Measurements from ENCODE around the gene GDF15. TPM values are rescaled to one million over a fixed set of nuclear protein-coding genes. Genes with fewer than 3 reads are reported as not detected.

Gene GDF15
- polyA plus RNA-seq, 1 donor, result 0.30 TPM

- DNase-seq (ENCODE audit: low read depth), result no peak
Measured at GRCh38 chr19:18431351-18432197, 45.6 kb downstream of the GDF15 start.

- no peak for DNase-seq (ENCODE audit: low read depth)
Measured at GRCh38 chr19:18432275-18433014, 46.5 kb downstream of the GDF15 start.

- no peak for DNase-seq (ENCODE audit: low read depth)
Measured at GRCh38 chr19:18433015-18433691, 47.2 kb downstream of the GDF15 start.

- DNase-seq (ENCODE audit: low read depth), result no peak
Measured at GRCh38 chr19:18433735-18434398, 47.9 kb downstream of the GDF15 start.

- DNase-seq (ENCODE audit: low read depth), result no peak
Measured at GRCh38 chr19:18434411-18435175, 48.6 kb downstream of the GDF15 start.

GRCh38 chr19:18435178-18435841 lies 49.4 kb downstream of the GDF15 start:
- no peak for DNase-seq (ENCODE audit: low read depth)

- no peak for DNase-seq (ENCODE audit: low read depth)
Measured at GRCh38 chr19:18435842-18436670, 50.1 kb downstream of the GDF15 start.

- DNase-seq (ENCODE audit: low read depth), result no peak
Measured at GRCh38 chr19:18436671-18437490, 50.9 kb downstream of the GDF15 start.

GRCh38 chr19:18437491-18438330 lies 51.8 kb downstream of the GDF15 start, which contains the start of gene ISYNA1:
TSS of gene ISYNA1 (minus strand) at chr19:18438133. CDS start at chr19:18437979, 154 bp downstream.
- no peak for DNase-seq (ENCODE audit: low read depth)

- DNase-seq (ENCODE audit: low read depth), result no peak
Measured at GRCh38 chr19:18438331-18439024, 52.5 kb downstream of the GDF15 start.

Other genes with a start within 250 kb of the GDF15 start
- 57.8 TPM for gene PIK3R2, start 233.0 kb upstream of the GDF15 start, polyA plus RNA-seq (ENCODE audit: insufficient read length)
- gene IFI30, start 212.3 kb upstream of the GDF15 start, polyA plus RNA-seq (ENCODE audit: insufficient read length), result 0.11 TPM
- gene MPV17L2, start 192.9 kb upstream of the GDF15 start, polyA plus RNA-seq (ENCODE audit: insufficient read length), result 6.2 TPM
- 4.2 TPM for gene RAB3A, start 182.1 kb upstream of the GDF15 start, polyA plus RNA-seq (ENCODE audit: insufficient read length)
- gene PDE4C, start 159.7 kb upstream of the GDF15 start, polyA plus RNA-seq (ENCODE audit: insufficient read length), result 4.8 TPM
- 3.4 TPM for gene IQCN, start 111.7 kb upstream of the GDF15 start, polyA plus RNA-seq (ENCODE audit: insufficient read length)
- gene JUND, start 104.5 kb upstream of the GDF15 start, polyA plus RNA-seq (ENCODE audit: insufficient read length), result 129 TPM
- 87.8 TPM for gene LSM4, start 63.1 kb upstream of the GDF15 start, polyA plus RNA-seq (ENCODE audit: insufficient read length)
- gene PGPEP1, start 45.6 kb upstream of the GDF15 start, polyA plus RNA-seq (ENCODE audit: insufficient read length), result 8.1 TPM
- gene LRRC25, start 11.5 kb downstream of the GDF15 start, polyA plus RNA-seq (ENCODE audit: insufficient read length), result 1.6 TPM
- 94.6 TPM for gene SSBP4, start 33.2 kb downstream of the GDF15 start, polyA plus RNA-seq (ENCODE audit: insufficient read length)
- 164 TPM for gene ISYNA1, start 52.0 kb downstream of the GDF15 start, polyA plus RNA-seq (ENCODE audit: insufficient read length)
- 16.8 TPM for gene ELL, start 135.9 kb downstream of the GDF15 start, polyA plus RNA-seq (ENCODE audit: insufficient read length)
- 113 TPM for gene FKBP8, start 157.4 kb downstream of the GDF15 start, polyA plus RNA-seq (ENCODE audit: insufficient read length)
- 71.3 TPM for gene KXD1, start 171.7 kb downstream of the GDF15 start, polyA plus RNA-seq (ENCODE audit: insufficient read length)
- 1,288 TPM for gene UBA52, start 185.7 kb downstream of the GDF15 start, polyA plus RNA-seq (ENCODE audit: insufficient read length)
- 33.4 TPM for gene REX1BD, start 202.6 kb downstream of the GDF15 start, polyA plus RNA-seq (ENCODE audit: insufficient read length)
- gene CRLF1, start 220.6 kb downstream of the GDF15 start, polyA plus RNA-seq (ENCODE audit: insufficient read length), result 14.8 TPM
- gene TMEM59L, start 226.7 kb downstream of the GDF15 start, polyA plus RNA-seq (ENCODE audit: insufficient read length), result 8.9 TPM